Activated CD8-positive, alpha-beta memory T cell treated with anti-CD3 and anti-CD28 coated beads, Interleukin-2, amount 10 ng/mL, durations not matched to agents 7 days and 5 days (primary cell): ENCODE results near the gene HACL1. TPM values are rescaled to one million over a fixed set of nuclear protein-coding genes. Genes with fewer than 3 reads are reported as not detected.

Source experiments
- ATAC-seq: fragments of 150-1000 bp; cut with Tn5 transposase; one replicate; pipeline ENCODE4 v1.10.0; 2021; ENCODE audit warnings: moderate library complexity
- CTCF ChIA-PET: fragments of 350-600 bp; sonication (Branson Sonifier 250); formaldehyde crosslinking; loops from one replicate; lab custom pipeline; 2021; ENCODE audit warnings: antibody characterized with exemption; lab: Charles Lee
- DNase-seq: peaks from one replicate; pipeline ENCODE4 v3.0.0-alpha.2; 2020
- H3K27ac Mint-ChIP-seq: one replicate; pipeline ENCODE4 v1.8.0; 2021; ENCODE audit warnings: mild to moderate bottlenecking, mixed read lengths
- H3K27me3 Mint-ChIP-seq: one replicate; pipeline ENCODE4 v1.8.0; 2021; ENCODE audit warnings: mixed read lengths
- H3K36me3 Mint-ChIP-seq: one replicate; pipeline ENCODE4 v1.8.0; 2021; ENCODE audit warnings: mild to moderate bottlenecking, mixed read lengths
- H3K4me1 Mint-ChIP-seq: one replicate; pipeline ENCODE4 v1.8.0; 2021; ENCODE audit warnings: mixed read lengths
- H3K4me3 Mint-ChIP-seq: one replicate; pipeline ENCODE4 v1.8.0; 2021; ENCODE audit warnings: mild to moderate bottlenecking, moderate library complexity, mixed read lengths
- H3K9me3 Mint-ChIP-seq: one replicate; pipeline ENCODE4 v1.8.0; 2022; ENCODE audit warnings: low read depth, mixed read lengths
- total RNA-seq, 2 experiments: library from RNA; stranded (reverse); gene quantifications; one replicate each; pipeline ENCODE4 v1.2.3, GENCODE V29; 2021

The HACL1 gene
- 10 to 100 TPM; 24.4 to 25.5 TPM for total RNA-seq

- peaks cover 39% of the 10 kb centered on the region for H3K36me3 Mint-ChIP-seq
- H3K4me3 Mint-ChIP-seq, result peak within 1 kb of the TSS; percentile 100
- H3K27ac Mint-ChIP-seq, result peak within 1 kb of the TSS; percentile 92
- H3K4me1 Mint-ChIP-seq, result peaks cover 29% of the 10 kb centered on the region
- CTCF ChIA-PET, result interaction anchor here (0.9 to 1.7 kb wide), 7 partner anchors 13 to 397 kb away, joined by 3 to 7 read pairs (median 4); partner anchors contain the start of gene ANKRD28
- peak; percentile 94 for ATAC-seq
- H3K9me3 Mint-ChIP-seq, result peaks cover 2% of the 10 kb centered on the region
- H3K27me3 Mint-ChIP-seq, result no peaks in the 10 kb centered on the region
- peak; percentile 99 for DNase-seq
These were observed at the start of gene HACL1, which contains the start of gene BTD for GRCh38 chr3:15601399-15602145. HACL1 (minus strand) TSS chr3:15601569; CDS start chr3:15601463, 106 bp downstream. BTD (plus strand) TSS chr3:15601745; CDS start chr3:15635440, 33,695 bp downstream.

- peaks cover 42% of the 10 kb centered on the region for H3K4me1 Mint-ChIP-seq
- H3K36me3 Mint-ChIP-seq, result peaks cover 21% of the 10 kb centered on the region
- H3K27ac Mint-ChIP-seq, result no peak overlapping the region
- CTCF ChIA-PET, result interaction anchor here (1.6 kb wide), 1 partner anchor 444 kb away, joined by 3 read pairs; the partner anchor contains the start of gene CAPN7
- peaks cover 21% of the 10 kb centered on the region for H3K27me3 Mint-ChIP-seq
- no peak for DNase-seq
- H3K9me3 Mint-ChIP-seq, result peaks cover 1% of the 10 kb centered on the region
- H3K4me3 Mint-ChIP-seq, result no peak overlapping the region
- ATAC-seq, result no peak
These were observed 48.5 kb upstream of the HACL1 start for GRCh38 chr3:15649858-15650257.

- DNase-seq, result no peak
- H3K36me3 Mint-ChIP-seq, result peaks cover 20% of the 10 kb centered on the region
- H3K4me3 Mint-ChIP-seq, result no peak overlapping the region
- peaks cover 42% of the 10 kb centered on the region for H3K4me1 Mint-ChIP-seq
- H3K9me3 Mint-ChIP-seq, result no peaks in the 10 kb centered on the region
- no peak overlapping the region for H3K27ac Mint-ChIP-seq
- CTCF ChIA-PET, result interaction anchor here (1.6 to 1.9 kb wide), 2 partner anchors 151 to 443 kb away, joined by 3 to 5 read pairs; partner anchors contain the start of gene CAPN7
- peaks cover 21% of the 10 kb centered on the region for H3K27me3 Mint-ChIP-seq
- ATAC-seq, result no peak
These were observed 48.0 kb upstream of the HACL1 start for GRCh38 chr3:15649341-15649740.

GRCh38 chr3:15647611-15648167, 46.3 kb upstream of the HACL1 start:
- peak; percentile 90 for DNase-seq
- Mint-ChIP-seq H3K27ac (peak overlapping the region; percentile 74), H3K27me3 (peaks cover 19% of the 10 kb centered on the region), H3K36me3 (peaks cover 20% of the 10 kb centered on the region), H3K4me3 (peak overlapping the region; percentile 35), H3K9me3 (no peaks in the 10 kb centered on the region), H3K4me1 (peaks cover 42% of the 10 kb centered on the region)
- ATAC-seq, result peak; percentile 88
- CTCF ChIA-PET, result interaction anchor here (0.6 to 2.7 kb wide), 4 partner anchors 12 to 153 kb away, joined by 3 to 13 read pairs (median 4); no protein-coding TSS in a partner anchor

- Mint-ChIP-seq H3K9me3 (no peaks in the 10 kb centered on the region), H3K4me3 (peak overlapping the region; percentile 35), H3K4me1 (peaks cover 42% of the 10 kb centered on the region), H3K36me3 (peaks cover 20% of the 10 kb centered on the region), H3K27ac (peak overlapping the region; percentile 74), H3K27me3 (peaks cover 17% of the 10 kb centered on the region)
- peak; percentile 43 for ATAC-seq
- DNase-seq, result no peak
- CTCF ChIA-PET, result interaction anchor here (0.8 to 2.7 kb wide), 3 partner anchors 10 to 23 kb away, joined by 3 to 13 read pairs (median 8); no protein-coding TSS in a partner anchor
These were observed 45.6 kb upstream of the HACL1 start for GRCh38 chr3:15646851-15647511.

GRCh38 chr3:15645740-15646501, 44.6 kb upstream of the HACL1 start:
- peaks cover 42% of the 10 kb centered on the region for H3K4me1 Mint-ChIP-seq
- no peaks in the 10 kb centered on the region for H3K9me3 Mint-ChIP-seq
- H3K36me3 Mint-ChIP-seq, result peaks cover 20% of the 10 kb centered on the region
- H3K4me3 Mint-ChIP-seq, result no peak overlapping the region
- DNase-seq, result no peak
- CTCF ChIA-PET, result interaction anchor here (1.7 to 2.7 kb wide), 2 partner anchors 9 to 16 kb away, joined by 8 to 13 read pairs; no protein-coding TSS in a partner anchor
- H3K27ac Mint-ChIP-seq, result no peak overlapping the region
- peaks cover 8% of the 10 kb centered on the region for H3K27me3 Mint-ChIP-seq
- ATAC-seq, result no peak

- H3K27me3 Mint-ChIP-seq, result peaks cover 5% of the 10 kb centered on the region
- H3K4me1 Mint-ChIP-seq, result peaks cover 42% of the 10 kb centered on the region
- peaks cover 18% of the 10 kb centered on the region for H3K36me3 Mint-ChIP-seq
- ATAC-seq (no peak), DNase-seq (no peak)
- no peak overlapping the region for H3K4me3 Mint-ChIP-seq
- H3K9me3 Mint-ChIP-seq, result no peaks in the 10 kb centered on the region
- CTCF ChIA-PET, result no interaction called here
- no peak overlapping the region for H3K27ac Mint-ChIP-seq
These were observed 43.9 kb upstream of the HACL1 start for GRCh38 chr3:15645246-15645645.

- H3K9me3 Mint-ChIP-seq, result no peaks in the 10 kb centered on the region
- peaks cover 3% of the 10 kb centered on the region for H3K36me3 Mint-ChIP-seq
- H3K27ac Mint-ChIP-seq, result no peak overlapping the region
- DNase-seq (no peak), ATAC-seq (no peak)
- no peak overlapping the region for H3K4me3 Mint-ChIP-seq
- H3K4me1 Mint-ChIP-seq, result peaks cover 40% of the 10 kb centered on the region
- CTCF ChIA-PET, result no interaction called here
- H3K27me3 Mint-ChIP-seq, result no peaks in the 10 kb centered on the region
These were observed 37.5 kb upstream of the HACL1 start for GRCh38 chr3:15638891-15639262.

GRCh38 chr3:15638193-15638890, 37.0 kb upstream of the HACL1 start:
- Mint-ChIP-seq H3K4me3 (no peak overlapping the region), H3K27me3 (no peaks in the 10 kb centered on the region), H3K9me3 (no peaks in the 10 kb centered on the region), H3K4me1 (peaks cover 40% of the 10 kb centered on the region), H3K36me3 (peaks cover 3% of the 10 kb centered on the region), H3K27ac (peak overlapping the region; percentile 27)
- DNase-seq (no peak), ATAC-seq (no peak)
- CTCF ChIA-PET, result interaction anchor here (2.4 kb wide), 1 partner anchor 8 kb away, joined by 8 read pairs; no protein-coding TSS in a partner anchor

- CTCF ChIA-PET, result interaction anchor here (2.4 kb wide), 1 partner anchor 9 kb away, joined by 8 read pairs; no protein-coding TSS in a partner anchor
- H3K27me3 Mint-ChIP-seq, result no peaks in the 10 kb centered on the region
- H3K36me3 Mint-ChIP-seq, result peaks cover 2% of the 10 kb centered on the region
- H3K9me3 Mint-ChIP-seq, result no peaks in the 10 kb centered on the region
- ATAC-seq (peak; percentile 7), DNase-seq (no peak)
- H3K27ac Mint-ChIP-seq, result peak overlapping the region; percentile 37
- peaks cover 40% of the 10 kb centered on the region for H3K4me1 Mint-ChIP-seq
- H3K4me3 Mint-ChIP-seq, result no peak overlapping the region
These were observed 36.0 kb upstream of the HACL1 start for GRCh38 chr3:15637131-15637951.

GRCh38 chr3:15636028-15636709, 34.8 kb upstream of the HACL1 start:
- H3K27me3 Mint-ChIP-seq, result no peaks in the 10 kb centered on the region
- H3K4me3 Mint-ChIP-seq, result peak overlapping the region; percentile 49
- H3K36me3 Mint-ChIP-seq, result peaks cover 2% of the 10 kb centered on the region
- ATAC-seq, result peak; percentile 87
- H3K9me3 Mint-ChIP-seq, result no peaks in the 10 kb centered on the region
- peak overlapping the region; percentile 93 for H3K27ac Mint-ChIP-seq
- DNase-seq, result peak; percentile 77
- peaks cover 46% of the 10 kb centered on the region for H3K4me1 Mint-ChIP-seq
- CTCF ChIA-PET, result interaction anchor here (1.1 to 3.5 kb wide), 5 partner anchors 10 to 175 kb away, joined by 3 to 19 read pairs (median 4); no protein-coding TSS in a partner anchor
